ENCODE data around the gene TMEM8B. TPM values are rescaled to one million over a fixed set of nuclear protein-coding genes. Genes with fewer than 3 reads are reported as not detected.

TMEM8B gene
- total RNA-seq, 1 experiment from 2014 or later: 9.3 TPM

- no peaks in the 10 kb centered on the region for H3K9me3 ChIP-seq (ENCODE audit: control insufficient read depth, low read depth, low read length)
- no peak overlapping the region for H3K4me3 Mint-ChIP-seq
- no peak for TF ChIP-seq CTCF (conservative IDR thresholded peaks at IDR 0.05)
- no peak overlapping the region for H3K27ac ChIP-seq (ENCODE audit: insufficient read length, low read depth, low read length)
- no peak overlapping the region for H3K18ac ChIP-seq (ENCODE audit: insufficient read length, low read depth, low read length)
- no peak overlapping the region for H4K8ac ChIP-seq (replicated peaks; ENCODE audit: insufficient read length, low read depth, low read length)
- no peak overlapping the region for H2BK120ac ChIP-seq (ENCODE audit: low read depth, low read length, poor library complexity, severe bottlenecking)
- peaks cover 0 to 2% (median 2%) of the 10 kb centered on the region in 3 experiments; a peak in 2 of 7 replicates for H3K36me3 Mint-ChIP-seq (ENCODE audit: insufficient read depth in 1 of 3, low read depth in 3 of 3)
- DNase-seq: peak; percentile 15
- H3K56ac ChIP-seq (ENCODE audit: insufficient read length, low read depth, low read length): no peak overlapping the region
- no peak overlapping the region for H4K91ac ChIP-seq (ENCODE audit: insufficient read length, low read depth, low read length)
- no peak overlapping the region for H3K4me2 ChIP-seq (ENCODE audit: insufficient read depth, insufficient read length, low read length)
- no peaks in the 10 kb centered on the region for H3K79me1 ChIP-seq (ENCODE audit: insufficient read depth, low read depth, low read length, poor library complexity, severe bottlenecking)
- H4K5ac ChIP-seq (ENCODE audit: insufficient read length, low read depth, low read length): no peak overlapping the region
- no peaks in the 10 kb centered on the region for H3K4me1 ChIP-seq (ENCODE audit: insufficient read depth, low read length)
- H3K23me2 ChIP-seq (ENCODE audit: insufficient read length, low read depth, low read length, poor library complexity, severe bottlenecking): no peaks in the 10 kb centered on the region
- no peak overlapping the region for H2AFZ ChIP-seq (ENCODE audit: low read length)
- H3K4me1 Mint-ChIP-seq: no peaks in the 10 kb centered on the region
- H2AK5ac ChIP-seq (ENCODE audit: insufficient read length, low read length): no peak overlapping the region
- H3K23ac ChIP-seq (ENCODE audit: insufficient read length, low read depth, low read length): no peak overlapping the region
- peaks cover 5% of the 10 kb centered on the region for H3K27me3 Mint-ChIP-seq (ENCODE audit: low read depth)
- H2BK12ac ChIP-seq (ENCODE audit: insufficient read length, low read depth, low read length): no peak overlapping the region
- peak overlapping the region in 1 of 3 experiments; percentile 32; a peak in 1 of 7 replicates for H3K27ac Mint-ChIP-seq
- H3K9ac ChIP-seq (ENCODE audit: extremely low read depth, insufficient read length, low read length): no peak overlapping the region
- H3K27me3 ChIP-seq (ENCODE audit: insufficient read depth, low read length): no peaks in the 10 kb centered on the region
- WGBS (ENCODE audit: extremely low coverage, insufficient read length, low lambda C conversion rate): no CpG with 5 or more reads among the region's 25 CpGs
- H3K14ac ChIP-seq (ENCODE audit: insufficient read depth, low read length): no peak overlapping the region
- H2BK5ac ChIP-seq (ENCODE audit: insufficient read length, low read length): no peak overlapping the region
- H3T11ph ChIP-seq (ENCODE audit: low read length): no peak overlapping the region
- H3K4ac ChIP-seq (ENCODE audit: low read depth, low read length): no peak overlapping the region
- no peaks in the 10 kb centered on the region for H3K79me2 ChIP-seq (ENCODE audit: insufficient read depth, low read length)
- H4K20me1 ChIP-seq (ENCODE audit: control insufficient read depth, insufficient read depth, insufficient read length): no peaks in the 10 kb centered on the region
- no peak overlapping the region for H2BK20ac ChIP-seq (ENCODE audit: low read depth, low read length, poor library complexity, severe bottlenecking)
- no peak overlapping the region for H2BK15ac ChIP-seq (ENCODE audit: low read depth, low read length)
- no peaks in the 10 kb centered on the region for H3K9me3 Mint-ChIP-seq
Measured at GRCh38 chr9:35852876-35853865, 24.1 kb downstream of the TMEM8B start.
